GM19438 (cell line): Measurements from ENCODE around the gene ZBTB32.
"Not testable (repeated sequence)": the region's sequence is repeated elsewhere in the genome, so short reads cannot be mapped to it uniquely, and the experiment has no call there.

Experiments
- ATAC-seq: cut with Tn5 transposase; IDR thresholded peaks from one replicate; pipeline ENCODE4 v1.9.1; 2021; ENCODE audit warnings: low read depth; ENCODE audit not compliant: unreplicated experiment

The ZBTB32 gene

DNA sequence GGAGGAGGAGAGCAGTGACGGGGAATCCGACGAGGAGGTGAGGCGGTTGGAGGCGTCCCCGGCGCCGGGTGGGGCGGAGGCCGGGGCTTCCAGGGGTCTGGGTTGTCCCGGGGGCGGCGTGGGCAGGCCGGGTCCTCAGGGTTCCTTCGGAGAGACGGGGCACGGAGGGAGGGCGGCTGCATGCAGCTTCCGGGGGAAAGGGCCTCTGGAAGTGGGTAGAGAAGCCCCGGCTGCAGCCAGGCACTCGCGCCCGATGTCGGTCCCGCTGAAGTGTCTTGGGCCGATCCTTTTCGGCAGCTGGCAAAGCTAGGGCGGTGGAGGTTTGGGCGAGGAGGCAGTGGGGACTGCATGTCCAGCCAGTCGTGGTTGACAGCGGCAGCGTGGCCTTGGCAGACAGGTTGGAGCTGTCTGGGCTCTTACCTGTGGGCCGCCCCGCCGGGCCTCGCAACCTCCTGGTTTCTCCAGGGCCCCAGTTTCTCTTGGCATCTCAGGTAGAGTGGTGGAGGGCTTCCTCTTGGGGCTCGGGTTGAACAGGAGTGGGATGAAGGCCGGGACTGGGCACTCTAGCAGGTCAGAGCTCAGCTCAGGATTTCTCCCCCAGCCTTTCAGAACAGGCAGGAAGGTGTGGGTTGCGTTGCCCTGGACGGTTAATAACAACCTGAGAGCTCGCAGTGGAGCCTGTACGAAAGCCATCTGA is 14.1 kb downstream of the ZBTB32 start:
- ATAC-seq = no peak

DNA sequence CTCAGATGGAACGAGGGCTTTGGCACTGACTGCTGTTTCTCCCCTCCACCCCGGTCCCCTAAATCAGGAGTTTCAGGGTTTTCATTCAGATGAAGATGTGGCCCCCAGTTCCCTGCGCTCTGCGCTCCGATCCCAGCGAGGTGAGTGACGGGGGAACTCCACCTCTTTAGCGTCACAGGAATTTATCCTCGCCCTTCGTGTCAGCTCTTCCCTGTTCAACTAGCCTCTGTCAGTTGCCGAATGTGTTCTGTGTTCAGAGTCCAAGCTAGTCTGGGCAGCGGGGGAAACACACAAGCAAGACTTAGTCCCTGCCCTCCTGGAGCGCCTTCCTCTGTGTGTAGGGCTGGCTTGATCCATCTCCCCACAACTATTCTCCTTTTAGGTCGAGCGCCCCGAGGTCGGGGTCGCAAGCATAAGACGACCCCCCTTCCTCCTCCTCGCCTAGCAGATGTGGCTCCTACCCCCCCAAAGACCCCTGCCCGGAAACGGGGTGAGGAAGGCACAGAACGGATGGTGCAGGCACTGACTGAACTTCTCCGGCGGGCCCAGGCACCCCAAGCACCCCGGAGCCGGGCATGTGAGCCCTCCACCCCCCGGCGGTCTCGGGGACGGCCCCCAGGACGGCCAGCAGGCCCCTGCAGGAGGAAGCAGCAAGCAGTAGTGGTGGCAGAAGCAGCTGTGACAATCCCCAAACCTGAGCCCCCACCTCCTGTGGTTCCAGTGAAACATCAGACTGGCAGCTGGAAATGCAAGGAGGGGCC is 15.2 kb downstream of the ZBTB32 start:
- no peak for ATAC-seq

DNA sequence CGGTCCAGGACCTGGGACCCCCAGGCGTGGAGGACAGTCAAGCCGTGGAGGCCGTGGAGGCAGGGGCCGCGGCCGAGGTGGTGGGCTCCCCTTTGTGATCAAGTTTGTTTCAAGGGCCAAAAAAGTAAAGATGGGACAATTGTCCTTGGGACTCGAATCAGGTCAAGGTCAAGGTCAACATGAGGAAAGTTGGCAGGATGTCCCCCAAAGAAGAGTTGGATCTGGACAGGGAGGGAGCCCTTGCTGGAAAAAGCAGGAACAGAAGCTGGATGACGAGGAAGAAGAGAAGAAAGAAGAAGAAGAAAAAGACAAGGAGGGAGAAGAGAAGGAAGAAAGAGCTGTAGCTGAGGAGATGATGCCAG is 15.8 kb downstream of the ZBTB32 start:
- no peak for ATAC-seq

DNA sequence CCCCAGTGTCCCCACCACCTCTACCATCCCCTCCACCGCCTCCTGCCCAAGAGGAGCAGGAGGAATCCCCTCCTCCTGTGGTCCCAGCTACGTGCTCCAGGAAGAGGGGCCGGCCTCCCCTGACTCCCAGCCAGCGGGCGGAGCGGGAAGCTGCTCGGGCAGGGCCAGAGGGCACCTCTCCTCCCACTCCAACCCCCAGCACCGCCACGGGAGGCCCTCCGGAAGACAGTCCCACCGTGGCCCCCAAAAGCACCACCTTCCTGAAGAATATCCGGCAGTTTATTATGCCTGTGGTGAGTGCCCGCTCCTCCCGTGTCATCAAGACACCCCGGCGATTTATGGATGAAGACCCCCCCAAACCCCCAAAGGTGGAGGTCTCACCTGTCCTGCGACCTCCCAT is 16.3 kb downstream of the ZBTB32 start:
- ATAC-seq = no peak

DNA sequence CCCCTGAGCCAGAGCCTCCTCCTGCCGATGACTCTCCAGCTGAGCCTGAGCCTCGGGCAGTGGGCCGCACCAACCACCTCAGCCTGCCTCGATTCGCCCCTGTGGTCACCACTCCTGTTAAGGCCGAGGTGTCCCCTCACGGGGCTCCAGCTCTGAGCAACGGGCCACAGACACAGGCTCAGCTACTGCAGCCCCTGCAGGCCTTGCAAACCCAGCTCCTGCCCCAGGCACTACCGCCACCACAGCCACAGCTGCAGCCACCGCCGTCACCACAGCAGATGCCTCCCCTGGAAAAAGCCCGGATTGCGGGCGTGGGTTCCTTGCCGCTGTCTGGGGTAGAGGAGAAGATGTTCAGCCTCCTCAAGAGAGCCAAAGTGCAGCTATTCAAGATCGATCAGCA is 17.0 kb downstream of the ZBTB32 start:
- no peak for ATAC-seq

DNA sequence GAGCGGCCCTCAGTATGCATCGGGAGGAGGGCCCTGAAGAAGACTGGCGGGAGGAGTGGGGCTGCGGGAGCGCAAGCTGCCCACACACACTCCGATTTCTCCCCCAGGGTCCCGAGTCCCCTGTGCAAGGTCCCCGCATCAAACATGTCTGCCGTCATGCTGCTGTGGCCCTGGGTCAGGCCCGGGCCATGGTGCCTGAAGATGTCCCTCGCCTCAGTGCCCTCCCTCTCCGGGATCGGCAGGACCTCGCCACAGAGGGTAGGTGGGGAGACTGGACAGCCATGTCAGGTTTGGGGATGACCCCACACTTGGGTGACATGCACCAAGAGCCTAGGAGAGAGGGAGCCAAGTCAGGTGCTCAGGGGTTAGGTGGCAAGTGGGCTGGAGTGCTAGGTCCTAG is 18.1 kb downstream of the ZBTB32 start:
- ATAC-seq = no peak

DNA sequence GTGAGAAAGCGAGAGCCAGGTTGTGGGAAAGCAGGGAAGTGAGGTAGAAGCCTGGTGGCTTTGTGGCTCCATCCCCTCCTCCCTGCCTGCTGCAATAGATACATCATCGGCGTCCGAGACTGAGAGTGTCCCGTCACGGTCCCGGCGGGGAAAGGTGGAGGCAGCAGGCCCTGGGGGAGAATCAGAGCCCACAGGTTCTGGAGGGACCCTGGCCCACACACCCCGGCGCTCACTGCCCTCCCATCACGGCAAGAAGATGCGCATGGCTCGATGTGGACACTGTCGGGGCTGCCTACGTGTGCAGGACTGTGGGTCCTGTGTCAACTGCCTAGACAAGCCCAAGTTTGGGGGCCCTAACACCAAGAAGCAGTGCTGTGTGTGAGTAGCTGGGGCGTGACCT is 18.5 kb downstream of the ZBTB32 start:
- ATAC-seq = no peak

DNA sequence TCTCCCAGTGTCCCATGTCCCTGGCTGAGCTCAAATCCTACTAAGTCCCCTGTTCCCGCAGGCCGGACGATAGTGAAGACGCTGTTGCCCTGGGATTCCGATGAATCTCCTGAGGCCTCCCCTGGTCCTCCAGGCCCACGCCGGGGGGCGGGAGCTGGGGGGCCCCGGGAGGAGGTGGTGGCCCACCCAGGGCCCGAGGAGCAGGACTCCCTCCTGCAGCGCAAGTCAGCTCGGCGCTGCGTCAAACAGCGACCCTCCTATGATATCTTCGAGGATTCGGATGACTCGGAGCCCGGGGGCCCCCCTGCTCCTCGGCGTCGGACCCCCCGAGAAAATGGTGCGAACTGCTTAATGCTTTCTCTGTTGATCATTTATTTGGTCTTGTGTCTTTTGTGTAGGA is 19.3 kb downstream of the ZBTB32 start:
- no peak for ATAC-seq

DNA sequence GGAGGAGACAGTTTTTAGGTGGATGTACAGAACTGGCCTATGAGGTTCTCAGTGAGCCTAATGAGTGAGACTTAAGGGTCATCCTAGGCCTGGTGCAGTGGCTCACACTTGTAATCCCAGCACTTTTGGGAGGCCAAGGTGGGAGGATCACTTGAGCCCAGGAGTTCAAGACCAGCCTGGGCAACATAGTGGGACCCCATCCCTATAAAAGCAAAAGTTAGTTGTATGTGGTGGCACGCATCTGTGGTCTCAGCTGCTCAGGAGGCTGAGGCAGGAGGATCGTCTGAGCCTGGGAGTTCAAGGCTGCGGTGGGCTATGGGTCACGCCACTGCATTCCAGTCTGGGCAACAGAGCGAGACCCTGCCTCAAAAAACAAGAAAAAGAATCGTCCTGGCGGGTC is 19.8 kb downstream of the ZBTB32 start:
- not testable (repeated sequence) for ATAC-seq

DNA sequence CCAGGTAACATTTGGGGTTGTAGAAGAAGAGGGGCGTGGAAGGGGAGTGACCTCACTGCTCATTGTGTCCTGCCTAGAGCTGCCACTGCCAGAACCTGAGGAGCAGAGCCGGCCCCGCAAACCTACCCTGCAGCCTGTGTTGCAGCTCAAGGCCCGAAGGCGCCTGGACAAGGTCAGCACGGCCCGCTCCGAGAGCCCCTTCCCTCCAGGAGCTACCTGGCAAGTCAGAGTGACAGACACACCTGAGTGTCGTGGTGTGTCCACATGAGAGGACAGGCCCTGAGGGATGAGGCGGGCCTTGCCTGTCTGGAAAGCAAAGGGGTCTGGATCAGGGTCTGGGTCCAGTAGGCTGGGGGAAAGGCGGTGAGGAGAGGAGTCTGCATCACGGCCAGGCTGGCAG is 20.2 kb downstream of the ZBTB32 start:
- no peak for ATAC-seq

DNA sequence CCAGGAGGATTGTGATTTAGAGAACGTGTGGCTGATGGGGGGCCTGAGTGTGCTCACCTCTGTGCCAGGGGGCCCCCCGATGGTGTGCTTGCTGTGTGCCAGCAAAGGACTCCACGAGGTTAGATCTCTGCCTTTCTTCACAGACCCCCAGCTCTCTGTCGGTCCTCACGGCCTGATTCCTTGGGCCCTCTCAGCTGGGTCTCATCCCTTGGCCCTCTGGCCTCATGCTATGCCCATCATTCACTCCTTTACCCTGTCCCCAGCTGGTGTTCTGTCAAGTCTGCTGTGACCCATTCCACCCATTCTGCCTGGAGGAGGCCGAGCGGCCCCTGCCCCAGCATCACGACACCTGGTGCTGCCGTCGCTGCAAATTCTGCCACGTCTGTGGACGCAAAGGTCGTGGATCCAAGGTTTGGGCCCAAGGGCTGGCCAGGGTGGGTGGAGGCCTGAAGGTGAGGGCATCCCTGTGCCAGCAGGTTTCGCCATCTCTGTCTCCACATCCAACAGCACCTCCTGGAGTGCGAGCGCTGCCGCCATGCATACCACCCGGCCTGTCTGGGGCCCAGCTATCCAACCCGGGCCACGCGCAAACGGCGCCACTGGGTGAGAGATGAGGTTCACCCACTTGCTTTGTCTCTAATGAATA is 21.0 kb downstream of the ZBTB32 start:
- ATAC-seq = no peak

DNA sequence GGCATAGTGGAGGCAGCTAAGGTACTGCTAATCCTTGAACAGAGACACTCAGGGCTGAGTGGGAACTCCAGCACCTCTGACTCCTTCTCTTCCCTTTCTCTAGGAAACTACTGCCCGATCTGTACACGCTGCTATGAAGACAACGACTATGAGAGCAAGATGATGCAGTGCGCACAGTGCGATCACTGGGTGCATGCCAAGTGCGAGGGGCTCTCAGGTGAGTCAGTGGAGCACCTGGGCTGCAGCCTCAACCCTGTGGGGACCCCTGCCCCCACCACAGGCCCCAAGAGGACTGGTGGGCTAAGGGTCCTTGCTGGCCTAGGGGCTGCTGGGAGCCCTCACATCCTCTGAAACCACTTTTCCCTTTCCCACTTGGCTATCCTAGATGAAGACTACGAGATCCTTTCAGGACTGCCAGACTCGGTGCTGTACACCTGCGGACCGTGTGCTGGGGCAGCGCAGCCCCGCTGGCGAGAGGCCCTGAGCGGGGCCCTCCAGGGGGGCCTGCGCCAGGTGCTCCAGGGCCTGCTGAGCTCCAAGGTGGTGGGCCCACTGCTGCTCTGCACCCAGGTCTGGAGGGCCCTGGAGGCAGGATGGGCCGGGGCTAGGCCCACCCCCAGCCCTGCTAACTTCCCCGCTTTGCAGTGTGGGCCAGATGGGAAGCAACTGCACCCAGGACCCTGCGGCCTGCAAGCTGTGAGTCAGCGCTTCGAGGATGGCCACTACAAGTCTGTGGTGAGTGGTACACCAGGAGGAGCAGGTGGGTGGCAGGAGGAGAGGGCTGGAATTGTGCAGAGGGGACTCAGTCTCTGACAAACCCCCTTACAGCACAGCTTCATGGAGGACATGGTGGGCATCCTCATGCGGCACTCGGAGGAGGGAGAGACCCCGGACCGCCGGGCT is 22.9 kb downstream of the ZBTB32 start:
- ATAC-seq = no peak

DNA sequence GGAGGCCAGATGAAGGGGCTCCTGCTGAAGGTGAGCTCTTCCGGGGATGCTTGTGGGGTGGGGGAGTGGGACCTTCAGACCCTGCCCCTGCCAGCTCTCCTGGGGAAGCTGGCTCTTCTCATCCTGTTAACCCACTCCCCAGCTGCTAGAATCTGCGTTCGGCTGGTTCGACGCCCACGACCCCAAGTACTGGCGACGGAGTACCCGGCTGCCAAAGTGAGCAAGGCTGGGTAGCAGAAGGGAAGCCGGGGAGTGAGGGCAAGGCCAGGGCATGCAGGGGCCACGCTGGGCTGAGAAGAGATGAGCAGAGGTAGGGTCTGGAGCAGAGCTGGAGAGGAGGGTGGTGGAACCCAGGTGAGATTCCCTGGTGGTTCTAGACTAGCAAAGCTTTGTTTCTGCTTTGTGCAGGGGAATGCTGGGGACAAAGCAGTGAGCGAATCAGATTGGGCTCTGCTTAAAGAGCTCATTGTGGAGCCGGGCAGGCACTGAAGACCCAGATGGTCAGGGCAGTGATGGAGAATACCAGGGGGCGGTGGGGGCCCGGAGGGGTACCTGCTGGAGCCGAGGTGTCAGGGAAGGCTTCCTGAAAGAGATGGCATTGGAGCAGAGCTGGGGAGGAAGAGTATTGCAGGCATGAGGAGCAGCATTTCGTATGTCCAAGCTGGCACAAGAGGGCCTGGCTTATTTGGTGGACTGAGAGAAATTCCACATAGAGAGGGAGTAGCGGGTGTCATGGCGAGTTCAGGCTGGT is 23.8 kb downstream of the ZBTB32 start:
- no peak for ATAC-seq

DNA sequence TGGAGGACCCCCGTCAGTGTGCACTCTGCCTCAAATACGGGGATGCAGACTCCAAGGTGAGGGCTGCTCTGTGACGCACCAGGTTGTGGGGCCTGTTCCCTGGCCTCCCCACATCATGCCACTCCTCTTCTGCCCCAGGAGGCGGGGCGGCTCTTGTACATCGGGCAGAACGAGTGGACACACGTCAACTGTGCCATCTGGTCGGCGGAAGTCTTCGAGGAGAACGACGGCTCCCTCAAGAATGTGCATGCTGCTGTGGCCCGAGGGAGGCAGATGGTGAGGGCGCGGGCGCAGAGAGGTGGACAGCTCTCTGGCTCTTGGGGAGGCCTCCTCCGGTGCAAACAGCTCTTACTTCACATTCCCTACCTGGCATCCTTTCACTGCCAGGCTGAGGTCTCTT is 24.7 kb downstream of the ZBTB32 start:
- no peak for ATAC-seq

DNA sequence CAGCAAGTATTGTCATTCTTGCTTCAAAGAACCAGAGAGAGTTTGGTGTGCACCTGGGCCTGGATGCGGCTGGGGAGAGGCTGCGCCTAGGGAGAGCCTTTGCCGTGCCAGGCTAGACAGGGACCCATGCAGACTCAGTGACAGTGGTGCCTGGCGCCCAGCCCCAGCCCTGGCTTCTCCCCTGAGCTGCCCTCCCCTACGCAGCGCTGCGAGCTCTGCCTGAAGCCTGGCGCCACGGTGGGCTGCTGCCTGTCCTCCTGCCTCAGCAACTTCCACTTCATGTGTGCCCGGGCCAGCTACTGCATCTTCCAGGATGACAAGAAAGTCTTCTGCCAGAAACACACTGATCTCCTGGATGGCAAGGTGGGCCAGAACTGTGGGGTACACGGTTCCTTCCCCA is 25.4 kb downstream of the ZBTB32 start:
- ATAC-seq = no peak

DNA sequence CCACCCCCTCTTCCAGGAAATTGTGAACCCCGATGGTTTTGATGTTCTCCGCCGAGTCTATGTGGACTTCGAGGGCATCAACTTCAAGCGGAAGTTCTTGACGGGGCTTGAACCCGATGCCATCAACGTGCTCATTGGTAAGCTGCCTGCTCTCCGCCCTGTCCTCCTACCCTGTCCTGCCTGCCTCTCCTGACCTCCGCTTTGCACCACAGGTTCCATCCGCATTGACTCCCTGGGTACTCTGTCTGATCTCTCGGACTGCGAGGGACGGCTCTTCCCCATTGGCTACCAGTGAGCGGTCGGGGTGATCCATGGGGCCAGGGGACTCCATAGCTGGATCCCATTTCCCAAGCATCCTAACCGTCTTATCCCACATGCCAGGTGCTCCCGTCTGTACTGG is 26.0 kb downstream of the ZBTB32 start:
- no peak for ATAC-seq

DNA sequence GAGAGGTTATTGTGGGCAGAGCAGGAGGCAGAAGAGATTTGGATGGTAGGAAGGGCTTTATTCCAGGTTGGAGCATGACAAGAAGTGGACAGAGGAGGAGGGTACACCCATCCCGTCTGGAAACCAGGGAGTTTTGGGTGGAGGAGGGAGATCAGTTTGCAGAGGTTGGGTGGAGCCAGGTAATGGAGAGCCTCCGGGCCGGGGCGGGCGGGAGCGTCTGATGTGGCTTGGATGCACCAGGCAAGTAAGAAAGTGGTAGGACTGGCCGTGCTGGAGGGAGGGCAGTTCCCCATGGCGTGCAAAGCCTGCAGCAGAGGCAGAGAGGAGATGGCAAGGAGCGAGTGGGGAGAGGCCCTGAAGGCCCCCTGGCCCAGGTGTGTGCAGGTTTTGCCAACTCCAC is 27.0 kb downstream of the ZBTB32 start:
- ATAC-seq = no peak

DNA sequence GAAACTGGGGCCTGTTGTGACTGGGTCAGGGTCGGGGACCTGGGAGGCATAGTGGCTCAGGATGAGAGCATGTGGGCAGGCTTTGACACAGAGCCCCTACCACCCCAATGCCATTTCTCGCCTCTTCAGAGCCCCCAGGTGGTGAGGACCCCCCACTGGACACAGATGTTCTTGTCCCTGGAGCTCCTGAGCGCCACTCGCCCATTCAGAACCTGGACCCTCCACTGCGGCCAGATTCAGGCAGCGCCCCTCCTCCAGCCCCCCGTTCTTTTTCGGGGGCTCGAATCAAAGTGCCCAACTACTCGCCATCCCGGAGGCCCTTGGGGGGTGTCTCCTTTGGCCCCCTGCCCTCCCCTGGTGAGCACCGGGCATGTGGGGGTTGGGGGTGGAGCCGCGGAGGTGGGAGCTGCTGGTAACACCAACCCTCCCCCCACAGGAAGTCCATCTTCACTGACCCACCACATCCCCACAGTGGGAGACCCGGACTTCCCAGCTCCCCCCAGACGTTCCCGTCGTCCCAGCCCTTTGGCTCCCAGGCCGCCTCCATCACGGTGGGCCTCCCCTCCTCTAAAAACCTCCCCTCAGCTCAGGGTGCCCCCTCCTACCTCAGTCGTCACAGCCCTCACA is 27.5 kb downstream of the ZBTB32 start:
- no peak for ATAC-seq

DNA sequence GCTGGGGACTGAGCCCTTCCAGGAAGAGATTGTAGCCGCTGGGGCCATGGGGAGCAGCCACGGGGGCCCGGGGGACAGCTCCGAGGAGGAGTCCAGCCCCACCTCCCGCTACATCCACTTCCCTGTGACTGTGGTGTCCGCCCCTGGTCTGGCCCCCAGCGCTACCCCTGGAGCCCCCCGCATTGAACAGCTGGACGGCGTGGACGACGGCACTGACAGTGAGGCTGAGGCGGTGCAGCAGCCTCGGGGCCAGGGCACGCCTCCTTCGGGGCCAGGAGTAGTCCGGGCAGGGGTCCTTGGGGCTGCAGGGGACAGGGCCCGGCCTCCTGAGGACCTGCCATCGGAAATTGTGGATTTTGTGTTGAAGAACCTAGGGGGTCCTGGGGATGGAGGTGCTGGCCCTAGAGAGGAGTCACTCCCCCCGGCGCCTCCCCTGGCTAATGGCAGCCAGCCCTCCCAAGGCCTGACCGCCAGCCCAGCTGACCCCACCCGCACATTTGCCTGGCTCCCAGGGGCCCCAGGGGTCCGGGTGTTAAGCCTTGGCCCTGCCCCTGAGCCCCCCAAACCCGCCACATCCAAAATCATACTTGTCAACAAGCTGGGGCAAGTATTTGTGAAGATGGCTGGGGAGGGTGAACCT is 28.3 kb downstream of the ZBTB32 start:
- no peak for ATAC-seq
